Neural cell (in vitro differentiated cells): Measurements from ENCODE around the gene TBC1D9. TPM values are rescaled to one million over a fixed set of nuclear protein-coding genes. Genes with fewer than 3 reads are reported as not detected.
"Not testable (repeated sequence)": the region's sequence is repeated elsewhere in the genome, so short reads cannot be mapped to it uniquely, and the experiment has no call there.

ENCODE experiments used
- H2AFZ ChIP-seq: fragments of 200-600, 300-800 bp; sonication (generic), shearing (Covaris generic); 2 replicates; pipeline ENCODE4 v1.6.0; 2014; ENCODE audit warnings: low read depth, mild to moderate bottlenecking, antibody characterized with exemption, low read length, moderate library complexity
- H3F3A ChIP-seq: fragments of 200-600 bp; shearing (Covaris generic); 2 replicates; pipeline ENCODE4 v1.6.1; 2016; ENCODE audit warnings: mild to moderate bottlenecking, moderate library complexity, mixed read lengths, antibody characterized with exemption, low read length; ENCODE audit not compliant: insufficient read depth, poor library complexity, severe bottlenecking
- H3K27ac ChIP-seq: fragments of 200-600, 300-800 bp; sonication (generic), shearing (Covaris generic); 2 replicates; pipeline ENCODE4 v1.5.1; 2014; ENCODE audit warnings: mild to moderate bottlenecking, low read length, moderate library complexity
- H3K27me3 ChIP-seq: fragments of 300-800, 200-600 bp; sonication (generic), shearing (Covaris generic); 2 replicates; pipeline ENCODE4 v1.6.0; 2014; ENCODE audit warnings: mild to moderate bottlenecking, low read depth, low read length, moderate library complexity; ENCODE audit not compliant: insufficient read depth
- H3K36me3 ChIP-seq: fragments of 300-800, 200-600 bp; sonication (generic), shearing (Covaris generic); 2 replicates; pipeline ENCODE4 v1.5.1; 2014; ENCODE audit warnings: mild to moderate bottlenecking, antibody characterized with exemption, low read length, moderate library complexity; ENCODE audit not compliant: insufficient read depth
- H3K4me2 ChIP-seq: fragments of 300-800, 200-600 bp; sonication (generic), shearing (Covaris generic); 2 replicates; pipeline ENCODE4 v1.6.0; 2014; ENCODE audit warnings: mild to moderate bottlenecking, low read length
- H3K4me3 ChIP-seq: fragments of 300-800, 200-600 bp; sonication (generic), shearing (Covaris generic); 2 replicates; pipeline ENCODE4 v1.5.1; 2014; ENCODE audit warnings: mild to moderate bottlenecking, low read length, moderate library complexity
- H3K79me2 ChIP-seq: fragments of 200-600 bp; shearing (Covaris generic); replicated peaks from 2 replicates; pipeline ENCODE4 v1.6.0; 2014; ENCODE audit warnings: mild to moderate bottlenecking, low read length, moderate library complexity; ENCODE audit not compliant: insufficient read depth
- H3K9ac ChIP-seq: fragments of 300-800, 200-600 bp; sonication (generic), shearing (Covaris generic); 2 replicates; pipeline ENCODE4 v1.6.1; 2016; ENCODE audit warnings: mild to moderate bottlenecking, low read length, mixed read lengths
- H3K9me2 ChIP-seq: fragments of 200-600 bp; shearing (Covaris generic); 2 replicates; pipeline ENCODE4 v1.6.1; 2016; ENCODE audit warnings: mild to moderate bottlenecking, low read length, mixed read lengths; ENCODE audit not compliant: insufficient read depth
- H3K9me3 ChIP-seq: fragments of 200-600, 300-800 bp; sonication (generic), shearing (Covaris generic); 2 replicates; pipeline ENCODE4 v1.6.1; 2016; ENCODE audit warnings: mild to moderate bottlenecking, mixed run types, low read length, moderate library complexity, mixed read lengths
- H4K20me1 ChIP-seq: fragments of 200-600 bp; shearing (Covaris generic); 2 replicates; pipeline ENCODE4 v1.6.1; 2016; ENCODE audit warnings: mild to moderate bottlenecking, mixed run types; ENCODE audit not compliant: insufficient read depth
- EP300 ChIP-seq: fragments of 450-650 bp; conservative IDR thresholded peaks from 2 replicates; pipeline ENCODE4 v1.6.1; 2014; ENCODE audit warnings: antibody characterized with exemption, mild to moderate bottlenecking, moderate library complexity; ENCODE audit not compliant: poor library complexity, severe bottlenecking
- EZH2 ChIP-seq: fragments of 200-600, 300-800 bp; shearing (Covaris generic), sonication (generic); IDR thresholded peaks from 2 replicates; pipeline ENCODE4 v1.6.1; 2014; ENCODE audit warnings: antibody characterized with exemption, low read length, borderline replicate concordance, mild to moderate bottlenecking; ENCODE audit not compliant: insufficient read depth, poor library complexity, severe bottlenecking
- MXI1 ChIP-seq: fragments of 450-650 bp; conservative IDR thresholded peaks from 2 replicates; pipeline ENCODE4 v1.6.1; 2014; ENCODE audit warnings: antibody characterized with exemption, mild to moderate bottlenecking; ENCODE audit not compliant: poor library complexity, severe bottlenecking
- POLR2AphosphoS5 ChIP-seq: IDR thresholded peaks from 2 replicates; pipeline ENCODE4 v1.6.1; 2012
- RAD21 ChIP-seq: fragments of 450-650 bp; conservative IDR thresholded peaks from 2 replicates; pipeline ENCODE4 v1.6.1; 2014; ENCODE audit warnings: antibody characterized with exemption, mild to moderate bottlenecking, moderate library complexity
- REST ChIP-seq: IDR thresholded peaks from 2 replicates; pipeline ENCODE4 v1.6.1; 2012; ENCODE audit warnings: borderline replicate concordance
- SMC3 ChIP-seq: fragments of 450-650 bp; conservative IDR thresholded peaks from 2 replicates; pipeline ENCODE4 v1.6.1; 2014; ENCODE audit warnings: antibody characterized with exemption, mild to moderate bottlenecking, moderate library complexity; ENCODE audit not compliant: poor library complexity
- TAF1 ChIP-seq: IDR thresholded peaks from 2 replicates; pipeline ENCODE4 v1.6.1; 2012; ENCODE audit warnings: low read depth
- polyA plus RNA-seq: library from polyadenylated mRNA; depleted of rRNA; stranded (reverse); fragments of >200 nt; gene quantifications from 2 replicates; pipeline ENCODE4 v1.2.3, GENCODE V29; 2014
- TF ChIP-seq, protein P1 (sequence below): fragments of 450-650 bp; IDR thresholded peaks from 2 replicates; pipeline ENCODE4 v1.5.1; 2014; ENCODE audit warnings: antibody characterized with exemption, mild to moderate bottlenecking, moderate library complexity; ENCODE audit not compliant: poor library complexity, severe bottlenecking

The TBC1D9 gene
- polyA plus RNA-seq, 1 donor from 2014 or later: 42.8 TPM

DNA sequence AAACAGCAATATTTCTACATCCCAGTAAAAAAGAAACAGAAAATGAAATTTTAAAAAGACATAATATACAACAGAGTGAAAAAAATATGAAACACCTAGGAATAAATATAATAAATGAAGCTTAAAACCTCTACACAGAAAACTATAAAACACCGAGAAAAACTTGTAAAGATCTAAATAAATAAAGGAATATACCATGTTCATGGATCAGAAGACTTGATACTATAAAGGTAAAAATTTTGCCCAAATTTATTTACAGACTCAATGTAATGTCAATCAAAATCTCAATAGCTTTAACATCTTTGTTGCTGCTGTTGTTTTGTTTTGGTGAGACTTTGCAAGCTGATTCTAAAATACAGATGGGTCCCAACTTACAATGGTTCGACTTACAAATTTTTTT lies 5.7 kb downstream of the TBC1D9 start:
- Histone ChIP-seq H3K4me3 (no peak overlapping the region), H2AFZ (no peak overlapping the region), H3K9me3 (peaks cover 3% of the 10 kb centered on the region), H3K36me3 (peaks cover 4% of the 10 kb centered on the region), H3F3A (peaks cover 2% of the 10 kb centered on the region), H3K79me2 (peaks cover 98% of the 10 kb centered on the region), H4K20me1 (no peaks in the 10 kb centered on the region), H3K9ac (no peak overlapping the region), H3K4me2 (no peak overlapping the region), H3K27me3 (no peaks in the 10 kb centered on the region), H3K9me2 (no peaks in the 10 kb centered on the region), H3K27ac (no peak overlapping the region)
- TF ChIP-seq EZH2: no peak
- TF ChIP-seq, protein P1, sequence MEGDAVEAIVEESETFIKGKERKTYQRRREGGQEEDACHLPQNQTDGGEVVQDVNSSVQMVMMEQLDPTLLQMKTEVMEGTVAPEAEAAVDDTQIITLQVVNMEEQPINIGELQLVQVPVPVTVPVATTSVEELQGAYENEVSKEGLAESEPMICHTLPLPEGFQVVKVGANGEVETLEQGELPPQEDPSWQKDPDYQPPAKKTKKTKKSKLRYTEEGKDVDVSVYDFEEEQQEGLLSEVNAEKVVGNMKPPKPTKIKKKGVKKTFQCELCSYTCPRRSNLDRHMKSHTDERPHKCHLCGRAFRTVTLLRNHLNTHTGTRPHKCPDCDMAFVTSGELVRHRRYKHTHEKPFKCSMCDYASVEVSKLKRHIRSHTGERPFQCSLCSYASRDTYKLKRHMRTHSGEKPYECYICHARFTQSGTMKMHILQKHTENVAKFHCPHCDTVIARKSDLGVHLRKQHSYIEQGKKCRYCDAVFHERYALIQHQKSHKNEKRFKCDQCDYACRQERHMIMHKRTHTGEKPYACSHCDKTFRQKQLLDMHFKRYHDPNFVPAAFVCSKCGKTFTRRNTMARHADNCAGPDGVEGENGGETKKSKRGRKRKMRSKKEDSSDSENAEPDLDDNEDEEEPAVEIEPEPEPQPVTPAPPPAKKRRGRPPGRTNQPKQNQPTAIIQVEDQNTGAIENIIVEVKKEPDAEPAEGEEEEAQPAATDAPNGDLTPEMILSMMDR: no peak
- TF ChIP-seq EP300: no peak
- TF ChIP-seq MXI1: no peak
- no peak for TF ChIP-seq POLR2AphosphoS5
- no peak for TF ChIP-seq TAF1
- no peak for TF ChIP-seq REST
- no peak for TF ChIP-seq SMC3
- TF ChIP-seq RAD21: no peak

- Histone ChIP-seq H3K4me3 (no peak overlapping the region), H3K4me2 (no peak overlapping the region), H3K9me3 (peaks cover 3% of the 10 kb centered on the region), H3F3A (peaks cover 2% of the 10 kb centered on the region), H3K9ac (no peak overlapping the region), H3K36me3 (peaks cover 4% of the 10 kb centered on the region), H2AFZ (no peak overlapping the region), H3K9me2 (no peaks in the 10 kb centered on the region), H3K79me2 (peaks cover 98% of the 10 kb centered on the region), H3K27me3 (no peaks in the 10 kb centered on the region), H4K20me1 (no peaks in the 10 kb centered on the region), H3K27ac (no peak overlapping the region)
- TF ChIP-seq REST (no peak), POLR2AphosphoS5 (no peak), RAD21 (no peak), EZH2 (no peak), SMC3 (no peak), TAF1 (no peak), MXI1 (no peak), EP300 (no peak)
- TF ChIP-seq, protein P1: no peak
Observed at GRCh38 chr4:140748171-140748570, 8.0 kb downstream of the TBC1D9 start.

- not testable (repeated sequence) for H2AFZ ChIP-seq, H3K9me2 ChIP-seq, H3K27me3 ChIP-seq, H3K36me3 ChIP-seq, H3K4me2 ChIP-seq, H4K20me1 ChIP-seq, H3K9me3 ChIP-seq, H3K4me3 ChIP-seq, H3K9ac ChIP-seq, H3K27ac ChIP-seq, H3F3A ChIP-seq
- H3K79me2 ChIP-seq: peaks cover 92% of the 10 kb centered on the region
Observed at GRCh38 chr4:140746546-140746945, 9.6 kb downstream of the TBC1D9 start.
